Upper lobe of left lung (tissue), 4 donors: Measurements from ENCODE around the gene NUP210.

Experiments used
- CTCF ChIP-seq, 6 experiments: fragments of 450-650 bp in 4 of 6; fragments of 200-600 bp in 2 of 6; sonication (generic) in 2 of 6; IDR thresholded peaks; one replicate each; pipeline ENCODE4 v1.5.1; 2016 to 2019; ENCODE audit warnings: antibody characterized with exemption in 6 of 6
- EP300 ChIP-seq, 4 donors: sonication (generic); formaldehyde crosslinking; IDR thresholded peaks; one replicate each; pipeline ENCODE4 v1.5.1; 2017; ENCODE audit warnings: antibody characterized with exemption in 4 of 4, control low read depth in 2 of 4
- POLR2A ChIP-seq, 4 donors: fragments of 450-650 bp; IDR thresholded peaks; one replicate each; pipeline ENCODE4 v1.5.1; 2016 to 2017; ENCODE audit warnings: antibody characterized with exemption in 4 of 4, mild to moderate bottlenecking in 2 of 4
- POLR2AphosphoS5 ChIP-seq, 2 donors: sonication (generic); formaldehyde crosslinking; IDR thresholded peaks; one replicate each; pipeline ENCODE4 v1.5.1; 2017; ENCODE audit warnings: antibody characterized with exemption in 2 of 2

- TF ChIP-seq CTCF (IDR thresholded peaks at IDR 0.05) (no peak), EP300 (IDR thresholded peaks at IDR 0.05) (no peak), POLR2A (IDR thresholded peaks at IDR 0.05) (no peak), POLR2AphosphoS5 (IDR thresholded peaks at IDR 0.05) (no peak)
Measured at GRCh38 chr3:13268961-13269441, 151.1 kb downstream of the NUP210 start.
